PC-3 (cell line): Measurements from ENCODE around the gene CPA1. TPM values are rescaled to one million over a fixed set of nuclear protein-coding genes. Genes with fewer than 3 reads are reported as not detected.

Source experiments
- ATAC-seq: fragments of 200-7000 bp; cut with Tn5 transposase; 2 replicates; pipeline ENCODE4 v1.9.1; 2020; ENCODE audit warnings: mild to moderate bottlenecking, moderate library complexity
- BruUV-seq: library from RNA; stranded (reverse); fragments of 400-500 nt; replicated peaks from 2 replicates; lab custom pipeline; 2021; lab: Mats Ljungman, UMichigan
- CTCF ChIA-PET: fragments of 300-600 bp; sonication (Branson Sonifier 250); formaldehyde crosslinking; loops from one replicate; lab custom pipeline; 2022; ENCODE audit warnings: antibody characterized with exemption; lab: Charles Lee
- POLR2A ChIA-PET: fragments of 300-600 bp; sonication (Branson Sonifier 250); formaldehyde crosslinking; loops from one replicate; lab custom pipeline; 2022; ENCODE audit warnings: antibody characterized with exemption; ENCODE audit not compliant: unreplicated experiment; lab: Charles Lee
- DNase-seq: peaks from one replicate; pipeline ENCODE4 v3.0.0-alpha.2; 2015
- H2AFZ ChIP-seq: fragments of 300-600 bp; sonication (generic); 2 replicates; pipeline ENCODE4 v1.6.0; 2016; ENCODE audit warnings: antibody characterized with exemption, low read length
- H3F3A ChIP-seq: fragments of 300-600 bp; sonication (generic); one replicate; pipeline ENCODE4 v1.6.0; 2017; ENCODE audit warnings: antibody characterized with exemption, low read length, control low read depth, mild to moderate bottlenecking; ENCODE audit not compliant: unreplicated experiment
- H3K27ac ChIP-seq: fragments of 300-600 bp; sonication (generic); 2 replicates; pipeline ENCODE4 v1.5.1; 2016; ENCODE audit warnings: mild to moderate bottlenecking, low read length
- H3K27me3 ChIP-seq: fragments of 300-600 bp; sonication (generic); 2 replicates; pipeline ENCODE4 v1.6.1; 2016; ENCODE audit warnings: low read length, mixed read lengths
- H3K36me3 ChIP-seq: fragments of 300-600 bp; sonication (generic); 2 replicates; pipeline ENCODE4 v1.6.1; 2016; ENCODE audit warnings: low read depth, mixed run types, low read length, mixed read lengths
- H3K4me1 ChIP-seq: fragments of 300-600 bp; sonication (generic); 2 replicates; pipeline ENCODE4 v1.5.1; 2016; ENCODE audit warnings: low read length; ENCODE audit not compliant: insufficient read depth
- H3K4me2 ChIP-seq: fragments of 300-600 bp; sonication (generic); 2 replicates; pipeline ENCODE4 v1.6.0; 2016; ENCODE audit warnings: low read length
- H3K4me3 ChIP-seq: fragments of 300-600 bp; sonication (generic); 2 replicates; pipeline ENCODE4 v1.5.1; 2016; ENCODE audit warnings: mild to moderate bottlenecking, low read length, mixed read lengths
- H3K79me2 ChIP-seq: fragments of 300-600 bp; sonication (generic); 2 replicates; pipeline ENCODE4 v1.6.1; 2017; ENCODE audit warnings: low read length, mixed read lengths
- H3K9ac ChIP-seq: fragments of 300-600 bp; sonication (generic); 2 replicates; pipeline ENCODE4 v1.6.0; 2016; ENCODE audit warnings: mild to moderate bottlenecking, low read length
- H3K9me2 ChIP-seq: fragments of 300-600 bp; sonication (generic); replicated peaks from 2 replicates; pipeline ENCODE4 v1.6.1; 2016; ENCODE audit warnings: mixed run types, low read length, mixed read lengths
- H3K9me3 ChIP-seq: fragments of 300-600 bp; sonication (generic); 2 replicates; pipeline ENCODE4 v1.6.1; 2016; ENCODE audit warnings: low read length, mixed read lengths
- H4K20me1 ChIP-seq: fragments of 300-600 bp; sonication (generic); 2 replicates; pipeline ENCODE4 v1.6.1; 2016; ENCODE audit warnings: low read length, mixed read lengths
- CTCF ChIP-seq: fragments of 300-600 bp; sonication (generic); conservative IDR thresholded peaks from 2 replicates; pipeline ENCODE4 v1.5.1; 2017; ENCODE audit warnings: antibody characterized with exemption, low read depth, mild to moderate bottlenecking, low read length
- EZH2 ChIP-seq: fragments of 300-600 bp; sonication (generic); IDR thresholded peaks from one replicate; pipeline ENCODE4 v1.6.1; 2017; ENCODE audit warnings: antibody characterized with exemption, mild to moderate bottlenecking, low read length; ENCODE audit not compliant: unreplicated experiment
- EZH2phosphoT487 ChIP-seq: fragments of 300-600 bp; sonication (generic); IDR thresholded peaks from 2 replicates; pipeline ENCODE4 v1.6.1; 2018; ENCODE audit warnings: mild to moderate bottlenecking, antibody characterized with exemption, low read length, borderline replicate concordance
- intact Hi-C: fragments of 100-400 bp; cut with micrococcal nuclease; formaldehyde crosslinking; loops from 2 replicates; pipeline ENCODE4 v1.9.0; 2023
- total RNA-seq: library from RNA; depleted of rRNA; stranded (reverse); fragments of >200 nt; gene quantifications from 2 replicates; pipeline ENCODE4 v1.2.3, GENCODE V29; 2014

The CPA1 gene
- total RNA-seq, 1 experiment from 2014 or later: not detected

- no peak overlapping the region for H3K4me3 ChIP-seq
- H3K4me2 ChIP-seq: no peak overlapping the region
- intact Hi-C loops: loop anchor here (10.0 kb wide), 2 partner anchors 182 to 352 kb away; partner anchors contain the start of gene KLHDC10
- no peak overlapping the region for H3K9ac ChIP-seq
- H2AFZ ChIP-seq: no peak overlapping the region
- TF ChIP-seq CTCF (no peak), EZH2phosphoT487 (no peak), EZH2 (no peak)
- ChIA-PET CTCF (no interaction called here), POLR2A (no interaction called here)
- H3K79me2 ChIP-seq: no peaks in the 10 kb centered on the region
- BruUV-seq: no TSS peak
- no peaks in the 10 kb centered on the region for H3F3A ChIP-seq
- no peaks in the 10 kb centered on the region for H3K9me2 ChIP-seq
- no peaks in the 10 kb centered on the region; the same call in 1 of the 2 replicates for H3K36me3 ChIP-seq
- H3K9me3 ChIP-seq: no peaks in the 10 kb centered on the region
- H3K27me3 ChIP-seq: no peaks in the 10 kb centered on the region
- ATAC-seq (no peak), DNase-seq (no peak)
- H4K20me1 ChIP-seq: no peaks in the 10 kb centered on the region
- H3K27ac ChIP-seq: no peak overlapping the region
- H3K4me1 ChIP-seq: no peaks in the 10 kb centered on the region
Observed at GRCh38 chr7:130426564-130426963, 46.3 kb downstream of the CPA1 start.

- CTCF ChIA-PET: no interaction called here
- Histone ChIP-seq H3K9ac (no peak overlapping the region), H3K27me3 (no peaks in the 10 kb centered on the region), H3K27ac (no peak overlapping the region), H3K4me3 (no peak overlapping the region), H3K79me2 (no peaks in the 10 kb centered on the region), H3K4me1 (peaks cover 10% of the 10 kb centered on the region), H3K9me3 (no peaks in the 10 kb centered on the region), H4K20me1 (no peaks in the 10 kb centered on the region), H3K4me2 (no peak overlapping the region), H2AFZ (no peak overlapping the region), H3K36me3 (no peaks in the 10 kb centered on the region; the same call in 1 of the 2 replicates), H3F3A (no peaks in the 10 kb centered on the region), H3K9me2 (no peaks in the 10 kb centered on the region)
- intact Hi-C loops: loop anchor here (10.0 kb wide), 2 partner anchors 184 to 354 kb away; partner anchors contain the start of gene KLHDC10
- TF ChIP-seq EZH2: no peak
- no peak for TF ChIP-seq EZH2phosphoT487
- TF ChIP-seq CTCF: no peak
- ATAC-seq (no peak), DNase-seq (no peak)
- POLR2A ChIA-PET: no interaction called here
- BruUV-seq: no TSS peak
Observed at GRCh38 chr7:130429019-130429418, 48.7 kb downstream of the CPA1 start.

- intact Hi-C loops: no loop called here
- no peak overlapping the region for H3K4me3 ChIP-seq
- DNase-seq (no peak), ATAC-seq (no peak)
- H3K9me2 ChIP-seq: no peaks in the 10 kb centered on the region
- TF ChIP-seq EZH2phosphoT487 (no peak), EZH2 (no peak), CTCF (no peak)
- H3K9ac ChIP-seq: no peak overlapping the region
- no peaks in the 10 kb centered on the region for H3K79me2 ChIP-seq
- ChIA-PET POLR2A (no interaction called here), CTCF (no interaction called here)
- H3K4me1 ChIP-seq: peaks cover 10% of the 10 kb centered on the region
- no TSS peak for BruUV-seq
- H4K20me1 ChIP-seq: no peaks in the 10 kb centered on the region
- H2AFZ ChIP-seq: no peak overlapping the region
- no peak overlapping the region for H3K27ac ChIP-seq
- H3K27me3 ChIP-seq: no peaks in the 10 kb centered on the region
- H3K4me2 ChIP-seq: no peak overlapping the region
- H3F3A ChIP-seq: no peaks in the 10 kb centered on the region
- H3K9me3 ChIP-seq: no peaks in the 10 kb centered on the region
- H3K36me3 ChIP-seq: no peaks in the 10 kb centered on the region; the same call in 1 of the 2 replicates
Observed at GRCh38 chr7:130430115-130430514, 49.8 kb downstream of the CPA1 start.
